GM19467 (cell line): ENCODE measurements around the gene KDM4C.
"Not testable (repeated sequence)": the region's sequence is repeated elsewhere in the genome, so short reads cannot be mapped to it uniquely, and the experiment has no call there.

ENCODE experiments used
- ATAC-seq: cut with Tn5 transposase; IDR thresholded peaks from one replicate; pipeline ENCODE4 v1.9.1; 2021; ENCODE audit warnings: mild to moderate bottlenecking, moderate library complexity; ENCODE audit not compliant: unreplicated experiment

The KDM4C gene

DNA sequence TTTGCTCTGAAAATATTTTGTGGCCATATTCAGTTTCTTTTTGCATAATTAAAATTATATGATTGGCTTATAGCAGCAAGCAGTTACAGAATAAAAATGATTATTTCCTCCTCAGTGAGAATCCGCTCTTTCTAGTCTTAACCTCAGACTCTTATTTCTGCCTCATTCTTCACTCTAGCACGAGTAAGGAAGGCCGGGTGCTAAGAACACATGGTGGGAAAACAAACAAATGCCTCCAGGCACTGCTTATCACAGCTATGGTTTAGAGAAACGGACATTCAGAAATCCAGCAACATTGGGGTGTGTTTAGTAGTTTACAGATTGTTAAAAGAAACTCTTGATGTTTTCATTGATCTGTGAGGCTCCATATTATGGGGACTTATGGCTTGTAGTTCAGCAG, 168.7 kb downstream of the KDM4C start:
- no peak for ATAC-seq

DNA sequence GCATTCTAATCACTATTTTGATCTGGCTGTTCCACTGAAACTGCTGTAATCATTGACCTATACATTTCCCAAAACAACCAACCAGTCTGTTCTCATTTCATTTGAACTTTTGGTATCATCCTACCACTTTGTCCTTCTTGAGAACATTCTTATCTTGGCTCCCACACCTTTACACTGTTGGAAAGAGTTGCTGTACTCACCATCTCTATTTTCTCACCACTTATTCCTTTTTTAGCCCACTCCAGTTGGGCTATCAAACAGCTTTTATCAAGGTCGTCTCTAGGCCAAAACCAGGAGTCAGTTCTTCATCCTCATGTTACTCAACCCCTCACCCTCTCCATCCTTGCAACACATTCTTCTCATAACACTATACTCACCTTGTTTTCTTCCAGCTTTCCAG, 170.1 kb downstream of the KDM4C start:
- no peak for ATAC-seq

DNA sequence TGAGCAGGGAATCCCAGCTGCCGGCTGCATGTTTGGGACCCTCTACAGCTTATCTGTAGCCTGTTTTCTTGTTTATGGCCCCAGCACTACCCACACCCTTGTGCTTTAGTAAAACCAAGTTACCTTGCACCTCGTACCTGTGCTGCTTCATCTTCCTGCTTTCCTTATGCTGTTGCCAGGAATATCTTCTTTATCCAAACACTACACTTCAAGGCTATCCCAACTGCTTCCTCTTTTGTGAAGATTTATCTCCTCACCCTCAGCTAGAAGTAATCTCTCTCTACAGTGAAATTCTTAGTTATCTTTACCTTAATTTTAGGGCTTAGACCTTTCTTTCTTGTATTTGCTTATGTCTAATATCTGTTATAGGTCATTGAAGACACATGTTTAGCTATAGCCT, 171.1 kb downstream of the KDM4C start:
- no peak for ATAC-seq

DNA sequence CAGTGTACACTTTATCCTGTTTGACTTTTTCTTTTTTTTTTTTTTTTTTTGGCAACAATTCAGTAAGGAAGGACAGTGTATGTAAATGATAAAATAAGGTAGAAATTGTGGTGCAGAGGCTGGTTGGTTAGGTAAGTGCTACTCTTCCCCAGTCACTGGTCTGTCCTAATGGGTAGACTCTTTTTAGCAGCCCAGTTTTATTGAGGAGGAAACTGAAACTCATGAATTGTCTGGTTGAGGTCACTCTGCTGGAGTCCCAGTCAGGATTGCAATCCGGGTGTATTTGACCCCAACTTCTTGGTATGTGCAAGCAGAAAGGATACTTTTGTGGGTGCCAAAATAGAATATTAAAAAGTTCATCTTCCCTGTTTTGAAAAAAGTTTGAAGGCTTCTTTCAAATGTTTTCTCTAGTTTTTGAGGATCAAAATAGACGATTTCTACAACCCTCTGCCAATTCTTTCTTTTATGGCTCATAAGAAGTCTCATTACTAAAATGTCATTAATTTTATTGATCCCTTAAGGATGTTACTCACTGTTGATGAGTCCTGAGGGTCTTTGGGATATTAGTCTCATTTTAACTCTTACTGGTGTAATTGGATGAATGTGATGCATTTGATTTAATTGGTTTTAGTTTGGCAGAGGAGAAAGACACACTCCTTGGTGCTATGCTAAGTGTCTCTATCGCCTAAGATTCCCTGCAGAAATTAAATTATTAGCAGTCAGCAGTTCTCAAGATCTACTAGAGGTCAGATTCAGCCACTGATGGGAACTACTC, 171.9 kb downstream of the KDM4C start:
- ATAC-seq: no peak

DNA sequence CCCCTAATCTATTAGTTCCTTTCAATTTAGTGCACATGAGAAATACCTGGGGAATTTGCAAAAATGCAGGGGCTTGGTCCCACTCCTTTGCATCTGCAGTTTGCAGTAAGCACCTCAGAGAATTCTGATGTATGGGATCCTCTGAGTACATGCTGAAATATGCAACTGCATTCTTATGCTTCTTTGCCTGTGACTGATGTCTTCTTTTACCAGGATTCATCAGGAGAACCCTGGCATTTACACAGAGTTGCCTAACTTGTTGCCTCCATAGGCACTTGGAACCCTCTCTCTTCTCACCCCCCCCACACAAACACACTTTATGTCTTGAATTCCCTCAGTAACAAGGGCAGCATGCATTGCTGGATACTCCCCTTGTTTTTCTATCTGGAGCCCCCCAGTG, 173.1 kb downstream of the KDM4C start:
- no peak for ATAC-seq

DNA sequence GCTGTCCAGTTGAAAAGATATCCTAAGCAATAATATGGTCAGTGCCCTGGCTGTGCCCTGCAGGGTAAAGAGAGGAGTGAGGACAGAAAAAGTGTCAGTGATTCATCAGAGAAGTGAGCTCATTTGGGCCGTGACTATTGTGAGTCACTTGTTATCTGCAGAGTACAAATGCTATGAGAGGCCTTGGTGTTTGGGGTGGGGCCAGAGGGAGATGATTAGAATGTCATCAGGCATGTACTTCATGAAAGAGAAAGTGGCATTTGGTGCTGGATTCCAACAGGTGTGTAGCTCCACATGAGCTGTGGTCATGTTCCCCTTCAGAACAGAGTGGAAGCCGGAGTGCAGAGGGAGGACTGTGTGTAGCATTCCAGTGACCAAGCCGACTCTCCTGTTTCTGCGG, 174.1 kb downstream of the KDM4C start:
- no peak for ATAC-seq

DNA sequence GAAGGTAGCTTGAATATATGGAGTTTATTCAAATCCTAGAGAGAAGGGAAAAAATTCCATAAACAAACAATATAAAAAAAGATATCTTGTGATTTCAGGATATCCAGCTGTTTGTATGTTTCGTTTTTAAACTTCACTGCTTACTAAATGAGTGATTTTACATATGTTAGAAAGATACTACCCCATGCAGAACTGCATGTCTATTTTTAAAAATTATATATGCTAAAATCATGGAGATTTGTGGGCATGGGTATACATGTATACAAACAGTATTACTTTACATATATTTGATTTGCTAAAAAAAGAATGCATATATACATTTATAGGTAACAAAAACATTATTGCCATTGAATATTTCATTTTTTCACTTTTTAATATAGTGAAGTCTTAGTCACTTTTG, 178.3 kb downstream of the KDM4C start:
- no peak for ATAC-seq

DNA sequence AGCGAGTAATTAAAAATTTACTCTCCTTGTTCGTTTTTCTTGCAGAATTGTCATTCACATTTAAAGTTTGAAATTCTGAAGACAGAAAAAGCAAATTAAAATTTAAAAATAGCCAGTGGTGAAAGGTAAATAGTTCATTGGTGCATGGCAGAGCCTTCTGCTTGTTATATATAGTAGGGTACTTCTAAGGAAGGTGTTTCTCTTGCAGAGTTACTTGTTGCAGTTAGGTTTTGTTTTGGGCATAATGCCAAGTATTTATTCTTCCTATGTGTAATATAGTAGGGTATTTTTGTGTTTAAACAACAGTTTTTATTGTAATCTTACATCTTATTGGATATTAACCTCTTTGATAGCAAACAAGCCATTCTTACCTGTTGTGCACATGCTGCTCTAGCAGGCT, 179.4 kb downstream of the KDM4C start:
- ATAC-seq: no peak

DNA sequence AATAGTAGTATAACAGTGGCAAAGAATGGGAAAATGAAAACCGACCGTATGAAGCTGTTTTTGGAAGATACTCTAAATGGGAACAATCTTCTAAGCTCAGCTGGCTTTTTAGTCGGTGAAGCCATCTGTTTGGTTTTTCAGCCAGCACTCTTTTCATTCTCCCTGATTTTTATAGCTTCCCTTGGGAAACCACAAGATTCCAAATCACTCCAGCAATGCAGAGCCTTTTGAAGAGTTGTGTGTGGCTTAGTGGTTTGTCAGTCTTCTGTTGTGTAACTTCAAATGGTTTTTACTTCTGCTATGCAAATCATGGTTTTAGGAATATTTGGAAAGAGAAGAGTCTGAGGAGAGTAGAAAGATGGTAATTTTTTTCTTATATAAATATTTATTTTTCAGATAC, 180.7 kb downstream of the KDM4C start:
- ATAC-seq: no peak

DNA sequence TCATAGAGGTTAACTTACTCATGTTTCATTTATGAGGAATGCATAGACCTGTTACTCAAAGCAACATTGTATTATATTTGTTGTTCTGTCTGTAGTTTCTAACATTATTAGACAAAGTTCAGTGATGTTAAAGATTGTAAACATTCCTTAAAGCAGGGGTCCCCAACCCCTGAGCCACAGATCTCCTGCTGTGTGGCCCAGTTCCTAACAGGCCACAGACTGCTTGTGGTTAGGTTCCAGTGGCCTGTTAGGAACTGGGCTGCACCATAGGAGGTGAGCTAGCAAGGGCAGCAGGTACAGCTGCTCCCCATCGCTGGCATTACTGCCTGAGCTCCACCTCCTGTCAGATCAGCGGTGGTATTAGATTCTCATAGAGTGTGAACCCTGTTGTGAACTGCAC, 181.1 kb downstream of the KDM4C start:
- ATAC-seq: no peak

DNA sequence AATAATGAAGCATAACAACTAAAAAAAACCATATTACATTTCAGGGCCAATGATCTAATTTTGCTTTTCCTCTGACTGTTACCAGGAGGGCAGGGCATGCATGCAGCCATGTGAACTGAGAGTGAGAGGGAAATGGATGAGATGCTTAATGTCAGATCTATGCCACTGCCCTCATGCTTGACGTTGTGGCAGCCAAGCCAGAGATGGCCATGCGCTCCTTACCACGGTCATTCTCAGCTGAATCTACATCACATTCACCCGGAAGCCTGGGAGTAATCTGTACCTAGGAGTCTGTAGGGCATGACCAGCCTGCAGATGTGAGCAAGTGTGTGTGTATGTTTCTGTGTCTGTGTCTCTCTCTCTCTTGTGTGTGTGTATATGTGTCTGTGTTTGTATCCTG, 183.7 kb downstream of the KDM4C start:
- ATAC-seq: no peak

DNA sequence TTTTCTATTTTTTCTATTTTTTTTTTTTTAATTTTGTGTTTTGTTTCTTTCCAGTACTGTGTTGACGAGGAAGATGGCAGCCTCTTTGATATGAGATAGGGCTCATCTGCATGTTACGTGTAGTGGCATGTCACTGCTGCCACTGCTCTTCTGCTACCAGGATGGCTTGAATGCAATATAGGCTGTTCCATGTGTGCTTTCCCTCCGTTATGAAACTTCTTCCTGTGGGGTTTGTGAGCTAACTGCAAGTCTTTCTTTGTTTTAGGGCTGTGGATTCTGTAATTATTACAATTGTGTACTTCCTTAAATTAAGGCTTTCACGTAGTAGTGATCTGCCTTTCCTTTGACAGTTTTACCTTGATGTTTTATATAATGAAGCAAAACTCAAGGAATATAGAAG, 184.6 kb downstream of the KDM4C start:
- no peak for ATAC-seq

DNA sequence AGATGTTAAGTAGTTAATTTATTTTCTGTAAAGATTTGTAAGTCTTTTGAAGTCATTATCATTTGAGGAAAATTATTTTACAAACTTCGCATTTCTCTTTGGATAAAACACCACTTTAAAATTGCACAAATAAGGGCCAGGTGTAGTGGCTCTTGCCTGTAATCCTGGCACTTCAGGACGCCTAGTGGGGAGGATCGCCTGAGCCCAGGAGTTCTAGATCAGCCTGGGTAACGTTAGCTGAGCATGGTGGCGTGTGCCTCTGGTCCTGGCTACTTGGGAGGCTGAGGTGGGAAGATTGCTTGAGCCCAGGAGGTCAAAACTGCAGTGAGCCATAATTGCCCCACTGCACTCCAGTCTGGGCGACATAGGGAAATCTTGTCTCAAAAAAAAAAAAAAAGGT, 185.5 kb downstream of the KDM4C start:
- no peak for ATAC-seq

DNA sequence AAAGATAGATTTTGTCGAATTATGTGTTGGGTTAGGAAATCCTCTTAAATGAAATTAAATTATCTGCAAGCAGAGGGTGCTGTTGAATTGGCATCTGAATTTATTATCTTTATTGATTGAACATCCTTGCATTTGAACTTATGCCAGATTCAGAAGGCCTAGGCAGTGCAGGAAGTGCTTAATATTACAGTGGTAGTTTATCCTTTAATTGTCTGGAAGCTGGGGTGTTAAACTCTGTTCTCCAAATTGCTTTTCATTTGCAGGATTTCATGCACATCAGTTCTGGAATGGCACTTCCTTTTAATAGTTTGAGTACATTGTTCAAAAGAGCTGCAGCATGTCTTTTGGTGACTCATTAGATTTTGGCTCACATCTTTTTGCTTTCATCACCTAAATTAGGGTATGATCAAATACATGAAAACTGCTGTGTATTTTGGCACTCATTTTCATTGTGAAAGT, 186.3 kb downstream of the KDM4C start:
- no peak for ATAC-seq

DNA sequence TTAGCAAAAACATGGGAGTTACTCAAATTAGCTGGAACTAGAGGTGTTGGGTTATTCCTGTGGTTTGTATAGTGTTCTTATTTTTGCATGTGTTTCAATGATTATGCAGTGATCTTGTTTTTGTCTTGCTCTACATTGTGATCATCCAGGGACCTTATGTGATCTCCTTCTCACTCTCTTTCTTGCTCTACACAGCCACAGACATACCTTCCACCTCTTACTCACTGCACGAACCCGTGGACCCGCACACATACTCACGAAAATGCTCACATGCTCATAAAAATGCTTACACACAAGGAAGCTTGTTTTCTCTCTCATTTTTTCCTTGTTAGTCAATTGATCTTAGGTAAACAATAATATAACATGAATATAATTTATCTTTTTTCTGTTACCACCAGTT, 187.1 kb downstream of the KDM4C start:
- ATAC-seq: no peak

DNA sequence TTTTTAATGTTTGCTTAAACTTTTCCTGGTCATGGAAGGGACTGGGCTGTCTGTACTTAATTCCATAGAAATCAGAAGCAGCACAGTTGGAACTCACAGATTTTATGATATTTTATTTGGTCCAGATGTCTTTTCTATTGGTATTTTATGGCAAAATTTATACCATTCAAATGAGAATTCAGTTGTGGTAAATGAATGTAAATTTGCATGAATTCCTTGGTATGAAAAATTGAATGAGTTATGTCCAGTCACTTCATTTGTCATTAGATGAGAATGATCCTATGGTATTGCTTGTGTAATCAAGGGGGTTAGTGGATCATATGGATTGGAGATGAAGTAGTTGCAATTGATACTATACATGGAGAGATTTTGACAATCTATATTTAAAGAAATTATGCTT, 188.0 kb downstream of the KDM4C start:
- no peak for ATAC-seq

DNA sequence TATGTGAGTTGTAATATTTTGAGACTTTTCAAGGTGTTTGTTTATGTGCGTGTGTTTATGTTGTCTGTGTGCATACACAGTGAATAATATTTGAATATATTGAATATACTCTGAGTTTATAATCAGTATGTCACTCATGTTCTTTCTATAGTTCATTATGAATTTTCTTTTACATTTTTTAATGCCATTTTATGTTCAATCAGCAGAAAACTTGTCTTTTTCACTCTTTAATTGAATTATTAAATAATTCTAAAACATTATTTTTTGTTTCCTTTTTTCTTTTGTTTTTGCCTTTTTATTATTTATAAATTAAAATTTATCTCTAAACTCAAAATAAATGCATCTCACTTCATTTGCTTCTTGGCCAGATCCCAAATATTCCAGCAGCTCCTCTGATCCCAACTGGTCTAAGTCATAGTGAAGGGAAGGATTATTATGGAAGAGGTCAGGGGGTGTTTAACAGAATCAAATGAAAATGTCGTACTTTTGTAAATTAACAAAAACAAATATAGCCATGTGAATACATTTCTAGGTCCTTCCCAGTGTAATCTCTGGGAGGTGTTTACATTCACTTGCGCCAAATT, 188.9 kb downstream of the KDM4C start:
- no peak for ATAC-seq

DNA sequence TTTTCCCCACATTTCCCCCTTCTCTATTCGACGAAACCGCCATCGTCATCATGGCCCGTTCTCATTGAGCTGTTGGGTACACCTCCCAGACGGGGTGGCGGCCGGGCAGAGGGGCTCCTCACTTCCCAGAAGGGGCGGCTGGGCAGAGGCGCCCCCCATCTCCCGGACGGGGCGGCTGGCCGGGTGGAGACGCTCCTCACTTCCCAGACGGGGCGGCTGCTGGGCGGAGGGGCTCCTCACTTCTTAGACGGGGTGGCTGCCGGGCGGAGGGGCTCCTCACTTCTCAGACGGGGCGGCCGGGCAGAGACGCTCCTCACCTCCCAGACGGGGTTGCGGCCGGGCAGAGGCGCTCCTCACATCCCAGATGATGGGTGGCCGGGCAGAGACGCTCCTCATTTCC, 191.1 kb downstream of the KDM4C start:
- ATAC-seq: not testable (repeated sequence)

DNA sequence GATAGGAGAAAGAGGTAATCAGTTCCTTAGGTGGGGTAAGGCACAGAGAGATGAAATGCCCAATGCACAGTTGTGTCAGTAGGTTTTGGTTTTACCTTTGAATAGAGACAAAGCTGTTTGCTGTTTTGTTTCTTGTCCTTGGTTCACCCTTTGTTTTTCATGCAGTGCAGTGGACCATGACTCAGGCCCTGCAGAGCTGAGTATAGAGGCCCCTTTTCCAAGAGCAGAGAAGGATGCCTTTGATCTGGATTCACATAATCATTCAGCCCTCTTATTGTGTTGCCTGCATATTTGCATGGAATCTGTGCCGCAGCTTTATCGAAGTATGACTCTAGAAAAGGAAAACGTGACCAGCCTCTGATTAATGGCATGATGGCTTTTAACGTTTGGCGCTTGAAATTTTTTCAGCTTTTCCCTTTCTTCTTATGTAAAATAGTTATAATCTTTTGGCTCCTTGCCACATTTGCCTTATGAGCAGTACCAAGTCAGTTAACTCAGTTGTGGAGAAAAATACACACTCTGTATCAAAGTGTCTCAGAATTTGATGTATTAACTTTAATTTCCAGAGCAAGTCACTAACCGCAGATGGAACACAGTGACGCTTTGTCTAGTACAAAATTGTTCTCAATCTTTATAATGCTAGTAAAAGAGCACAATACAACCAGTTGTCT, 197.6 kb downstream of the KDM4C start:
- ATAC-seq: peak; percentile 53

DNA sequence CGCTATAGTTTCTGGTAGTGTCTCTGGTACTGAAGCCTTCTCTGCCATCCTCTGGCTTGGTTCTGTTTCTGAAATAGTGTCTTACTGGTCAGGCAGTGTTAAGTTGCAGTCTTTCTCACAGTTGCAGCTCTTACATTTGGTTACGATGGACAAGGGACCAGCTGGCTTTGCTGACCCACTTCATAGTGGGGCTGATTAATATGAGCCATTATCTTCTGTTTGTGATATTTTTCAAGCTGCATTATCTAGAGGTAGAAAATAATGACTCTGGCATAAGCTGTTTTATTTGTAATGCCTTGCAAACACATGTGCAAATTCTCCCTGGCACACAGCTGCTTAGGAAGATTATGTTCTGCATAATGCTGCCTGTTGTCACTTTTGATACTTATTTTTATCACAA, 199.1 kb downstream of the KDM4C start:
- no peak for ATAC-seq

DNA sequence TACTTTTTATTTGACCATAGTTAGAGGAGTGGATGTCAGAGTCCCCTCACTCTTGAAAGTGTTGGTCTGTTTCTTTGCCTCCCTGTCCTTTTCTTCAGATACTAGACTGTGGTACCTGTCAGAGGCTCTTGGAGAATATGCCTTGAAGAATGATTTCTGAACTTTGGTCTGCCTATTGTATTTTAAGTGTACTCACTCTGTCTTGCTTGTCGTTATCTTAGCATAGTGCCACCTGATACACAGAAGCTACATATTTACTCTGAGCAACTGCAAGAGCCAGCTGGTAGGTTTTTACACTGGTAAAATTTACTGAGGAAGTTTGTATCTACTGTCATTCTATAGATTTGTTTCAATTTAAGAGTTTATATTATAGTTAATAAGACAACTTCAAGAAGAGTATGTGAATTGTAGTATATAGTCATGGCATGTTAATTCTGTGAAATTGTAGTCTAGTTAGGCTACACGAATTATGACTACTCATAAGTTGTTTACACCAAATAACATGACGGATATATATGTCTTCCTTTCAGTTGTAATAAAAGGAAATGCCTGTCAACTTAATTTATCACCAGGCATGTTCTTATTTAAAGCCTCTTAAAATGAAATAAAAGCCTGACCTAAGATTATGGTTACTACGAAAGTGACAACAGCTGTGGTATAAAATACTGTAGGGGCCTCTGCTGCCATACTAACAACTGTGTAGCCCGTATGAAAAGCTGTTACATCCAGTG, 201.7 kb downstream of the KDM4C start:
- no peak for ATAC-seq

DNA sequence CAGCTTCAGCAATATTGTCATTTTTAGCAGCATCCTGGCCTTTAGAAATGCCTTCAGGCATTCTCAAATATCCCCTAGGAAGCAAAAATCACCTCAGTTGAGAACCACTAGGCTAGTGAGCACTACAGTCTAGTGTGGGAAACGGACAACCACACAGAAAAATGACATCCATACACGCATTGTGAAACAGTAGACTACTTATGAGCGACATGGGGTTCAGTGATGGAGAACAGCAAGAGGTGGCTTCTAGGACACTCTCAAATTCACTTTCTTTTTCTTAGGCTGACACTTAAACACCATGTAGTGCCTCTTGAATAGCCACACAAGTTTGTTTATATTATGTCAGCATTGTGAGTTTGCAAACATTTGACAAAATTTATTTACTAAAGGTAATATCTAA, 203.0 kb downstream of the KDM4C start:
- peak; percentile 84 for ATAC-seq
